ENCODE data around the gene LSM4.

GRCh38 chr19:18336121-18336520 is 13.2 kb upstream of the LSM4 start:
- TF ChIP-seq CTCF (IDR thresholded peaks at IDR 0.05; ENCODE audit: insufficient read depth, low read length, poor library complexity, severe bottlenecking) (no peak), EZH2phosphoT487 (conservative IDR thresholded peaks at IDR 0.05; ENCODE audit: low read length) (no peak)
